HFFc6 (cell line): ENCODE results near the gene B3GNT7. TPM values are rescaled to one million over a fixed set of nuclear protein-coding genes. Genes with fewer than 3 reads are reported as not detected.
"Not testable (repeated sequence)": the region's sequence is repeated elsewhere in the genome, so short reads cannot be mapped to it uniquely, and the experiment has no call there.

ENCODE experiments used
- DNase-seq: peaks from one replicate; pipeline ENCODE4 v3.0.0-alpha.2; 2018
- H3K27ac Mint-ChIP-seq: 2 replicates; pipeline ENCODE4 v1.8.0; 2020; ENCODE audit warnings: mild to moderate bottlenecking, mixed read lengths
- H3K27me3 Mint-ChIP-seq: 2 replicates; pipeline ENCODE4 v1.8.0; 2021; ENCODE audit warnings: mild to moderate bottlenecking, moderate library complexity, mixed read lengths; ENCODE audit not compliant: insufficient read depth
- H3K36me3 Mint-ChIP-seq: 2 replicates; pipeline ENCODE4 v1.8.0; 2021; ENCODE audit warnings: low read depth, mixed read lengths
- H3K4me1 Mint-ChIP-seq: 2 replicates; pipeline ENCODE4 v1.8.0; 2020; ENCODE audit warnings: low read depth, mixed read lengths
- H3K4me3 Mint-ChIP-seq: 2 replicates; pipeline ENCODE4 v1.8.0; 2020; ENCODE audit warnings: mild to moderate bottlenecking, moderate library complexity, mixed read lengths
- H3K9me3 Mint-ChIP-seq: 2 replicates; pipeline ENCODE4 v1.8.0; 2020; ENCODE audit warnings: mild to moderate bottlenecking, mixed read lengths
- total RNA-seq, 6 experiments: library from RNA; stranded (reverse); fragmentation: NEBNext Ultra II Directional; extraction: Animal tissue kit (Norgen Biotek cat#: 25700); gene quantifications; 2 replicates in 1 of 6; 3 replicates in 5 of 6; pipeline ENCODE4 v1.2.3, GENCODE V29; 2021
- TF ChIP-seq, protein P1 (sequence below): fragments of 200-600 bp; sonication (generic); IDR thresholded peaks from 2 replicates; pipeline ENCODE4 v1.5.0; 2021; ENCODE audit warnings: antibody characterized with exemption, mild to moderate bottlenecking

The B3GNT7 gene
- total RNA-seq, 6 experiments from 2014 or later = 0.09 to 0.15 (median 0.11) TPM; not detected in 1

GRCh38 chr2:231373184-231373583, 22.3 kb upstream of the B3GNT7 start:
- H3K4me1 Mint-ChIP-seq = no peaks in the 10 kb centered on the region; the same call in 1 of the 2 replicates
- no peak for DNase-seq
- H3K4me3 Mint-ChIP-seq = no peak overlapping the region
- TF ChIP-seq, protein P1, sequence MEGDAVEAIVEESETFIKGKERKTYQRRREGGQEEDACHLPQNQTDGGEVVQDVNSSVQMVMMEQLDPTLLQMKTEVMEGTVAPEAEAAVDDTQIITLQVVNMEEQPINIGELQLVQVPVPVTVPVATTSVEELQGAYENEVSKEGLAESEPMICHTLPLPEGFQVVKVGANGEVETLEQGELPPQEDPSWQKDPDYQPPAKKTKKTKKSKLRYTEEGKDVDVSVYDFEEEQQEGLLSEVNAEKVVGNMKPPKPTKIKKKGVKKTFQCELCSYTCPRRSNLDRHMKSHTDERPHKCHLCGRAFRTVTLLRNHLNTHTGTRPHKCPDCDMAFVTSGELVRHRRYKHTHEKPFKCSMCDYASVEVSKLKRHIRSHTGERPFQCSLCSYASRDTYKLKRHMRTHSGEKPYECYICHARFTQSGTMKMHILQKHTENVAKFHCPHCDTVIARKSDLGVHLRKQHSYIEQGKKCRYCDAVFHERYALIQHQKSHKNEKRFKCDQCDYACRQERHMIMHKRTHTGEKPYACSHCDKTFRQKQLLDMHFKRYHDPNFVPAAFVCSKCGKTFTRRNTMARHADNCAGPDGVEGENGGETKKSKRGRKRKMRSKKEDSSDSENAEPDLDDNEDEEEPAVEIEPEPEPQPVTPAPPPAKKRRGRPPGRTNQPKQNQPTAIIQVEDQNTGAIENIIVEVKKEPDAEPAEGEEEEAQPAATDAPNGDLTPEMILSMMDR = no peak
- H3K27me3 Mint-ChIP-seq = peaks cover 5% of the 10 kb centered on the region
- H3K36me3 Mint-ChIP-seq = 0 out of 2 replicates have a peak, but pooled peaks cover 2% of the 10 kb centered on the region
- H3K27ac Mint-ChIP-seq = no peak overlapping the region
- no peaks in the 10 kb centered on the region for H3K9me3 Mint-ChIP-seq

DNA sequence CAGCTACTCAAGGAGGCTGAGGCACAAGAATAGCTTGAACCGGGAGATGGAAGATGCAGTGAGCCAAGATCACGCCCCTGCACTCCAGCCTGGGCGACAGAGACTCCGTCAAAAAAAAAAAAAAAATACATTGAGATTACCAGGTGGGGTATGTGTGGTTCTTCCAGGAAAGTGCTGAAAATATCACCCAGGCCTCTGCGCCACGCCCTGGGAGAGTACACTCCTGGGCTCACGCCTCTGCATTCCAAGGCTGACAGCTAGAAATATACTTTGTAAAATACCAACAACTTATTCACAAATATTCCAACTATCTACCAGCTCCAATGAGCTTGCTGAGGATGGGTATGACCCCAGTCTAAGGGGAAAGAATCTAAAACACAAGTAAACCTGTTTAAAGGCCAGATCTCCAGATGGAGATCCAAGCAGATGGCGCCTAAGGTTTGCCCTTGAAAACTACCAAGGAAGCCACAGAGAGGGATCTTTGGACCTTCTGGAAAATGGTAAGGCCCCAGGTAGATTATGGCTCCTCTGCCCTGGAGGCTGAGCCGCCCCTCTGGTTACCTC, 21.6 kb upstream of the B3GNT7 start:
- Mint-ChIP-seq H3K4me1 (no peaks in the 10 kb centered on the region; the same call in 1 of the 2 replicates), H3K36me3 (no peaks in the 10 kb centered on the region), H3K27ac (no peak overlapping the region), H3K4me3 (no peak overlapping the region), H3K9me3 (no peaks in the 10 kb centered on the region), H3K27me3 (peaks cover 11% of the 10 kb centered on the region)
- no peak for DNase-seq
- TF ChIP-seq, protein P1 = no peak

DNA sequence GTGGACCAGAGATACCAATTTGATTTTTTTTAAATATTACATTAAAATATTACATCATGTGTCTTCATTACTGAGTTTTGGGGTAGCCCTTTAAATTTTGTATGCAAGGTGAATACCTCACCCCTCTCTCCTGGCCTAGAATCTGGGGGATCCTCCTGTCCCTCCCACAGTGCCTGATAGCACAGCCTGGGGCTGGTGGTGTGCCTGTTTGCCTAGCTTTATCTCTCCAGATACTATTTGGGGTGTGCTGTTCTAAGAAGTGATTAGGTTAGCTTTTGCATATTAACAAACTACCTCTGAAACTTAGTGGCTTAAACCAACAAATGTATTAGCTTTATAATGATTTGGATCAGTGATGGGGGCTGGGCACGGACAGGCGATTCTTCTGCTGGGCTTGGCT, 20.7 kb upstream of the B3GNT7 start:
- no peak for DNase-seq
- Mint-ChIP-seq H3K36me3 (no peaks in the 10 kb centered on the region), H3K27ac (no peak overlapping the region), H3K4me3 (no peak overlapping the region), H3K27me3 (peaks cover 11% of the 10 kb centered on the region), H3K9me3 (no peaks in the 10 kb centered on the region), H3K4me1 (no peaks in the 10 kb centered on the region; the same call in 1 of the 2 replicates)
- TF ChIP-seq, protein P1 = no peak

GRCh38 chr2:231375994-231376615, 19.4 kb upstream of the B3GNT7 start:
- H3K9me3 Mint-ChIP-seq, H3K36me3 Mint-ChIP-seq, DNase-seq, H3K27ac Mint-ChIP-seq, H3K4me1 Mint-ChIP-seq, H3K4me3 Mint-ChIP-seq: not testable (repeated sequence)
- peaks cover 15% of the 10 kb centered on the region for H3K27me3 Mint-ChIP-seq

DNA sequence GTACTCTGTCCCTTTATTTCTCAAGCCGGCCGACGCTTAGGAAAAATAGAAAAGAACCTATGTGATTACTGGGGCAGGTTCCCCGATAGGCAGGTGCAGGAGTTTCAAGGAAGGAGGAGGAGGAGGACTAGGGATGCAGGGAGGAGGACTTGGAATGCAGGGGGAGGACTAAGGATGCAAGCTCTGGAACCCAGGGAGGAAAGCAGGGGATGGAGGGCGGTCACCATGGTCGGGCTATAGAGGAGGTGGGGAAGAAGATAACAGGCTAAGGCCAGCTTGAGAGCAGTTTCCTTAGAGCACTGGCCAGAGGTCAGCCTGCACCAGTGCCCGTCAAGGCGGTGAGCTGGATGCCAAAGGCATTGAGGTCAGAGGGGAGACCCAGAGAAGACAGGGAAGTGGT, 18.7 kb upstream of the B3GNT7 start:
- Mint-ChIP-seq H3K4me3 (no peak overlapping the region), H3K27ac (no peak overlapping the region), H3K27me3 (peaks cover 19% of the 10 kb centered on the region), H3K36me3 (peaks cover 5% of the 10 kb centered on the region; the same call in 1 of the 2 replicates), H3K9me3 (no peaks in the 10 kb centered on the region; the same call in 1 of the 2 replicates), H3K4me1 (no peaks in the 10 kb centered on the region; the same call in 1 of the 2 replicates)
- TF ChIP-seq, protein P1 = no peak
- no peak for DNase-seq

DNA sequence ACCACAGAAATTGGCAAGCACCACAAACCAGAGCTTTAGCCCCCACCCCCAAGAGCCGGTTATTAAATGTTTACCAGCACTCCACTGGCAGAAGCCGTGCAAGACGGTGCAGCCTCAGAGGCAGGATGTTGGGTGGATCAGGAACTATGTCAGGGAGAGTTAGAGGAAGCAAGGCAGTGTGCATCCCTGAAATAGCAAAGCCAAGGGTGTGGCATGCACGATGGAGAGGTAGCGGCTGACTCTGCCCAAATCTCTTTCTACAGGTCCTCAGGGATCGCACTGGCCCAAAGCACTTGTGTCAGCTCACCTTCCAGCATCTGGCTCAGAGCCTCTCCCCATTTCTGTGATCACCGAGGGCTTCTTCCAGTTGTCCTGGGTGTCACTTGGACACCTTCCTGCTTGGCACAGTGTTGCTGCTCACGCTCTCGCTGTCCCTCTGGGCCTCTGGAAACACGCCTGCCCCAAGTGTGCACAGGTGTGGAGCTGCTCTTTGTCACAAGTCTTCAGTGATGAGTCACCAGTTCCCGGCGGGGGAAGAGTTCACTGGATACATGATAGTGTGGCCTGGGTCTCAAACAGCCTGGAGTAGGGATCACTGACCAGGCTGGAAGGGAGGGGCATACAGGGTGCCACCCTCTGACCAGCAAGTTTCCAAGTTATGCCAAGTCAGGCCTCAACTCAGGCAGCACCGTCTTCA, 17.3 kb upstream of the B3GNT7 start:
- H3K4me3 Mint-ChIP-seq = no peak overlapping the region
- H3K4me1 Mint-ChIP-seq = no peaks in the 10 kb centered on the region; the same call in 1 of the 2 replicates
- TF ChIP-seq, protein P1 = no peak
- DNase-seq = no peak
- H3K36me3 Mint-ChIP-seq = peaks cover 5% of the 10 kb centered on the region
- no peak overlapping the region for H3K27ac Mint-ChIP-seq
- H3K9me3 Mint-ChIP-seq = no peaks in the 10 kb centered on the region; the same call in 1 of the 2 replicates
- H3K27me3 Mint-ChIP-seq = peaks cover 20% of the 10 kb centered on the region
